GM18508 (cell line): ENCODE data around the gene KRTAP29-1.
"Not testable (repeated sequence)": the region's sequence is repeated elsewhere in the genome, so short reads cannot be mapped to it uniquely, and the experiment has no call there.

Experiments
- ATAC-seq: cut with Tn5 transposase; IDR thresholded peaks from one replicate; pipeline ENCODE4 v1.9.1; 2021; ENCODE audit warnings: moderate number of reproducible peaks; ENCODE audit not compliant: insufficient read depth, unreplicated experiment

KRTAP29-1 gene

GRCh38 chr17:41301916-41302901 lies at the start of gene KRTAP29-1:
TSS of gene KRTAP29-1 (minus strand) at chr17:41302851. CDS start at chr17:41302851, 0 bp downstream.
- ATAC-seq, result no peak

- ATAC-seq, result no peak
Measured at GRCh38 chr17:41351177-41351576, 48.5 kb upstream of the KRTAP29-1 start.

- not testable (repeated sequence) for ATAC-seq
Measured at GRCh38 chr17:41350381-41350878, 47.8 kb upstream of the KRTAP29-1 start, which contains the start of gene KRT33A. TSS of gene KRT33A (minus strand) at chr17:41350828. CDS start at chr17:41350767, 61 bp downstream.

GRCh38 chr17:41347869-41348760 lies 45.5 kb upstream of the KRTAP29-1 start:
- no peak for ATAC-seq

GRCh38 chr17:41346421-41346820 lies 43.8 kb upstream of the KRTAP29-1 start:
- ATAC-seq, result not testable (repeated sequence)

GRCh38 chr17:41345992-41346391 lies 43.3 kb upstream of the KRTAP29-1 start:
- ATAC-seq, result no peak

- ATAC-seq, result no peak
Measured at GRCh38 chr17:41343029-41343428, 40.4 kb upstream of the KRTAP29-1 start.

GRCh38 chr17:41340934-41341861 lies 38.5 kb upstream of the KRTAP29-1 start:
- ATAC-seq, result no peak

- no peak for ATAC-seq
Measured at GRCh38 chr17:41340494-41340893, 37.8 kb upstream of the KRTAP29-1 start.

- ATAC-seq, result no peak
Measured at GRCh38 chr17:41339571-41340172, 37.0 kb upstream of the KRTAP29-1 start.

GRCh38 chr17:41338961-41339485 lies 36.4 kb upstream of the KRTAP29-1 start:
- ATAC-seq, result no peak

- ATAC-seq, result no peak
Measured at GRCh38 chr17:41335747-41336146, 33.1 kb upstream of the KRTAP29-1 start.

- no peak for ATAC-seq
Measured at GRCh38 chr17:41334385-41335305, 32.0 kb upstream of the KRTAP29-1 start.

GRCh38 chr17:41333836-41334235 lies 31.2 kb upstream of the KRTAP29-1 start:
- ATAC-seq, result no peak

- no peak for ATAC-seq
Measured at GRCh38 chr17:41333098-41333497, 30.4 kb upstream of the KRTAP29-1 start.

GRCh38 chr17:41332239-41332638 lies 29.6 kb upstream of the KRTAP29-1 start:
- ATAC-seq, result no peak

GRCh38 chr17:41331606-41332005 lies 29.0 kb upstream of the KRTAP29-1 start:
- ATAC-seq, result no peak
